Muscle layer of colon (tissue), 2 donors: ENCODE results near the gene GARS1.
"Not testable (repeated sequence)": the region's sequence is repeated elsewhere in the genome, so short reads cannot be mapped to it uniquely, and the experiment has no call there.

Source experiments
- H3K27ac ChIP-seq: one replicate; pipeline ENCODE4 v1.7.0; 2013; ENCODE audit warnings: low read depth, mild to moderate bottlenecking, low read length, moderate library complexity
- H3K27me3 ChIP-seq, 2 donors: one replicate each; pipeline ENCODE4 v1.7.0; 2013; ENCODE audit warnings: low read length in 2 of 2, mild to moderate bottlenecking in 2 of 2; ENCODE audit not compliant: insufficient read depth in 2 of 2, control insufficient read depth in 1 of 2
- H3K36me3 ChIP-seq: one replicate; pipeline ENCODE4 v1.7.0; 2013; ENCODE audit warnings: mild to moderate bottlenecking, low read length; ENCODE audit not compliant: insufficient read depth
- H3K4me1 ChIP-seq: one replicate; pipeline ENCODE4 v1.7.0; 2013; ENCODE audit warnings: mild to moderate bottlenecking, low read length; ENCODE audit not compliant: insufficient read depth
- H3K4me3 ChIP-seq, 2 donors: one replicate each; pipeline ENCODE4 v1.7.0; 2013; ENCODE audit warnings: low read length in 2 of 2, low read depth in 1 of 2, mild to moderate bottlenecking in 1 of 2, moderate library complexity in 1 of 2
- H3K9ac ChIP-seq: one replicate; pipeline ENCODE4 v1.7.0; 2013; ENCODE audit warnings: low read length
- H3K9me3 ChIP-seq: one replicate; pipeline ENCODE4 v1.7.0; 2013; ENCODE audit warnings: mild to moderate bottlenecking, low read length
- donor health status: abdominal sarcoma.
- donor health status: Adenocarcinoma of cecum.

GARS1 gene

DNA sequence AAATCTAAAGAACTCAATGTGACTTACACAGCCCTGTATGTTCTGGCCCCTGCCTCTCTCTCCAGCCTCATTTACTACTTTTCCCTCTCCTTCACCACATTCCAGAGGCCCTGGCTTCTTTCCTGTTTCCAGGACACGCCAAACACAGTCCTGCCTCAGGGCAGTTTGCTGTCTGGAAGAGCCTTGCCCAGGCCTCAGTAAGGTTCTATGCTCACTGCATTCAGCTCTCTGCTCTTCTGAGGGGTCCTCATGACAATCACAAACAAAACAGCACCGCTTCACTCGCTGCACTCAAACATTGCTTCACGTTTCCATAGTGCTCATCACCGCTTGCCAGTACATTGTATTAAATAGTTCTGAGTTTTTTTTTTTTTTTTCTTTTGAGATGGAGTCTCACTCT, 35.1 kb upstream of the GARS1 start:
- no peaks in the 10 kb centered on the region for H3K9me3 ChIP-seq

DNA sequence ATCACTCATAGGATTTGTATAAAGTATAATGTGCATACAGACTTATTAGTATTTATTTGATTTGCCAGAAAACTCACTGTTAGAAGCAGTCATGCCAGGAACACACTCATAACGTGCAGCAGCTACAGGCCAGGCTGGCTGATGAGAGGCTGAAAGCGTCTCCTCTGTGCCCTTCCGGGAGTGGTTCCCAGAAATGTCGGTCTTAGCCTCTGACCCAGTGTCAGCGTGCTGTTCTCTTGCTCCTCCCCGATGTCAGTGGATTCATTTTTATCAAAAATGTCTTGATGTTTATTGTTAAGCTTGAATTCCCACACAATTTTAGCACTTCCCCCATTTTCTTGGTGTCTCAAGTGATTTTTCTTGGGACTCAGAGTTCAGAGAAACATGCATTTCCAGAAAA, 33.3 kb upstream of the GARS1 start:
- Histone ChIP-seq H3K9ac (no peak overlapping the region), H3K4me3 (no peak overlapping the region), H3K9me3 (no peaks in the 10 kb centered on the region), H3K27me3 (no peaks in the 10 kb centered on the region), H3K36me3 (peaks cover 10% of the 10 kb centered on the region), H3K27ac (no peak overlapping the region), H3K4me1 (no peaks in the 10 kb centered on the region)

More for the DNA sequence above, 35.1 kb upstream of the GARS1 start:
- Histone ChIP-seq H3K27ac (no peak overlapping the region), H3K4me1 (no peaks in the 10 kb centered on the region), H3K36me3 (peaks cover 5% of the 10 kb centered on the region), H3K4me3 (no peak overlapping the region), H3K9ac (no peak overlapping the region), H3K27me3 (no peaks in the 10 kb centered on the region)

DNA sequence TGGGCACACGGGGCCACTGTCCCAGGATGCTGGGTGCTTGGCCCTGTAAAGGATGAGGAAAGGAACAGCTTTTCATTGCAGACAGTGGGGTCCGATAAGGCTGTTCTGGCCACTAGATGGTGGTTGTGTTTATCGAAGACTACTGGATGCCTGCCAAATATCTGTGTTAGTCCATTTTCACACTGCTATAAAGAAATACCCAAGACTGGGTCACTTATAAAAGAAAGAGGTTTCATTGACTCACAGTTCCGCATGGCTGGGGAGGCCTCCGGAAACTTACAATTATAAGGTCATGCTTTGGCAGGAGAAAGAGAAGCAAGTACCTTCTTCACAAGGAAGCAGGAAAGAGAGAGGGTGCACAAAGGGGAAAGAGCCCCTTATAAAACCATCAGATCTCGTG, 32.2 kb upstream of the GARS1 start:
- Histone ChIP-seq H3K27me3 (no peaks in the 10 kb centered on the region), H3K9me3 (no peaks in the 10 kb centered on the region), H3K4me1 (no peaks in the 10 kb centered on the region), H3K27ac (no peak overlapping the region), H3K4me3 (no peak overlapping the region), H3K36me3 (peaks cover 17% of the 10 kb centered on the region), H3K9ac (no peak overlapping the region)

DNA sequence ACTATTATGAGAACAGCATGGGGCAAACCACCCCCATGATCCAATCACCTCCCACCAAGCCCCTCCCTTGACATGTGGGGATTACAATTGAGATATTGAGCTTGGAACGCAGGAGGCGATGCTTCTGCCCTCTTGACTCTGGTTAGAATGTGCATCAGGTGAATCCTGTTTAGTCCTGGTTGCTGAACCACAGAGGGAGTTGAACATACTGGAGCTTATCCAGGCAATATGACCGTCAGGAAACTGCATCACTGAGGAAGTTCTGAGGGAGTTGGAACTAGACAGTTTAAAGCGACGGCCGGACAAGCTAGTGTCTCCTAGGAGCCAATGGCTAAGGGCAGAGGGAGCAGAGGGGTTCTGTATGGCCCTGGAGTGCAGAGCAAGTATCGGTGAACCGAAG, 31.8 kb upstream of the GARS1 start:
- H3K27ac ChIP-seq = no peak overlapping the region
- no peaks in the 10 kb centered on the region for H3K4me1 ChIP-seq
- peaks cover 21% of the 10 kb centered on the region for H3K36me3 ChIP-seq
- H3K9me3 ChIP-seq = no peaks in the 10 kb centered on the region
- H3K27me3 ChIP-seq = no peaks in the 10 kb centered on the region
- no peak overlapping the region for H3K9ac ChIP-seq
- no peak overlapping the region for H3K4me3 ChIP-seq

DNA sequence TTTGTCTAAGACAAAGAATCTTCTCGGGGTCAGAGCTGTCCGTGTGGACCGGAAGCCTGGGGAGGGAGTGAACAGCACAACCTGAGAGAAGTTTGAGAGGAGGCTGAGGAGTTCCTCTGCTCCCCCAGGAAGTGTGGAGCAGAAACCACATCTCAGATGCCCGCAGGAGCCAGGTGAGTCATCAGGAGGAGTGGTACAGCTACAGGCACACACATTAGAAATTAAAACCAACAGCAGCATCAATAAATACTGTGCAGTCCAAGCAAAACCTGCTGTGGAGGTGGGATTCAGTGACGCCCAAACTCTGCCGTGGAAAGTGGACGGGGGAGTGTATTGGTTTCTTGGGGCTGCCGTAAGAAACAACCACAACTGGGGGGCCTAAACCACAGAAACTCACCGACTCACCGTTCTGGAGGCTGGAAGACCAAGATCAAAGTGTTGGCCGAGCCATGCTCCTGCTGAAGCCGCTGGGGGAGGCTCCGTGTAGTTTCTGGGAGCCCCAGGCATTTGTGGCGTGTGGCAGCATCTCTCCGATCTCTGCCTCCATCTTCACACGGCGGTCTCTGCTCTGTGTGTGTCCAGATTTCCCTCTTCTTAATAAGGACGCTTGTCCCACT, 31.2 kb upstream of the GARS1 start:
- Histone ChIP-seq H3K9me3 (no peaks in the 10 kb centered on the region), H3K4me3 (no peak overlapping the region), H3K36me3 (peaks cover 27% of the 10 kb centered on the region), H3K4me1 (no peaks in the 10 kb centered on the region), H3K27ac (no peak overlapping the region), H3K9ac (no peak overlapping the region), H3K27me3 (no peaks in the 10 kb centered on the region)

DNA sequence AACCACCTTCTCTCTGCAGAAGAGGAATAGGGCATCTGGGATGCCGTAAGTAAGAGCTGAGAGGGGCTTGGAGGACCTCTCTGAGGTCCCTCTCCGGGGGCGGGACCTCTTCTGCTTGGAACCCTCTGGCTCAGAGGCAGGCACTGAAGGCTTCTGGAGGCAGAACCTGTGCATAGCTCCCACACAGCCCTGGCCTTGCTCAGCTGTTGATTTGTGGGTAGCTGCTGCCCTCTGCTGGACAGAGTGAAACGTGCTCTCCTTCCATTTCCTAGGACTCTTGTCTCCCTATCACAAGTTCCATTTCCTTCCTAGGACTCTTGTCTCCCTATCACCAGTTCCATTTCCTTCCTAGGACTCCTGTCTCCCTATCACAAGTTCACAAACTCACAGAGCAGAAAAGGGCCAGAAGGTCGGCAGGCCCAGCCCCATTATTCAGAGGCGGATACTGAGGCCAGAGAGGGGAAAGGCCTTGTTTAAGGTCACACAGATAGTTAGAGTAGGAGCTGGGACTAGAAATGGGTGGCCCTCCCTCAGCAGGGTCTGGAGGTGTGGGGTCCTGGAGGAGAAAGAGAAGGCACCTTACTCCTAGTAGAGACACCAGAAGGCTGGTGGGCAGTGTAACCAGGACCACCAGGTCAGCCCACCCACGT, 30.3 kb upstream of the GARS1 start:
- Histone ChIP-seq H3K9ac (no peak overlapping the region), H3K4me1 (no peaks in the 10 kb centered on the region), H3K27me3 (no peaks in the 10 kb centered on the region), H3K4me3 (no peak overlapping the region), H3K9me3 (no peaks in the 10 kb centered on the region), H3K27ac (no peak overlapping the region), H3K36me3 (peaks cover 28% of the 10 kb centered on the region)

DNA sequence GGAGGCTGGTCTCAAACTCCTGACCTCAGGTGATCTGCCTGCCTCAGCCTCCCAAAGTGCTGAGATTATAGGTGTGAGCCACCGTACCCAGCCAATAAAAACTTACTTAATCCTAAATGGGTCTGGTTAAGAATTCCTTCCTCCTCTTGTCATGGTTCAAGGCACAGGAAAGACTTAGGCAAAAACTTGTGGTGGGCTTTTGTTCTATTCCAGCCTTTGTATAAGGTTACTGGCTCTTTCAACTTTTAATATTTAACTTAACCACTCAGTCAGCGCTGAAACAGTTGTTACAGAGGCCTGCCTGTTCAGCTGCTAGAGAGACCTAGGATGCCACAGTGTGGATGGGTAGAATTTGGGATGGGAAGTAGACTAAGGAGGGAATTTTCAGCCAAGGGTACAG, 28.1 kb upstream of the GARS1 start:
- Histone ChIP-seq H3K9ac (no peak overlapping the region), H3K4me1 (no peaks in the 10 kb centered on the region), H3K36me3 (peaks cover 23% of the 10 kb centered on the region), H3K27me3 (no peaks in the 10 kb centered on the region), H3K4me3 (no peak overlapping the region), H3K27ac (no peak overlapping the region), H3K9me3 (no peaks in the 10 kb centered on the region)

DNA sequence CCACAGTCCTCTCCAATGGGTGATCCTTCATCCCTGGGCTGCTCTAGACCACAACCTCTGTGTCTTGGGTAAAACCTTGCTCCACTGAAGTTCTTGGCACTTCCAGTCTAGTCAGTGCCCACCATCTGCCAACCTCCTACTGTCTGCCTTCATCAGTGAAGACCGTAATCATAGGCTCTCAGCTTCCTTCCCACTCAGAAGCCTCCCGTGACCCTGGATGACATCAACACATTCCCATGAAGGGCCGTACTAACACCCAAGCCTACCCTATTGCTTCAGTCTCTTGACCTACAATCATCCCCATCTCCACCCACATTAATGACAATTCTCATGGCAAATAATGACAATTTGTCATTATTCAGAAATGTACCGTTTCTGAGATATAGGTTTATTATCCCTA, 27.6 kb upstream of the GARS1 start:
- no peak overlapping the region for H3K9ac ChIP-seq
- no peak overlapping the region for H3K27ac ChIP-seq
- no peaks in the 10 kb centered on the region for H3K4me1 ChIP-seq
- H3K9me3 ChIP-seq = no peaks in the 10 kb centered on the region
- H3K36me3 ChIP-seq = peaks cover 23% of the 10 kb centered on the region
- no peaks in the 10 kb centered on the region for H3K27me3 ChIP-seq
- no peak overlapping the region for H3K4me3 ChIP-seq

DNA sequence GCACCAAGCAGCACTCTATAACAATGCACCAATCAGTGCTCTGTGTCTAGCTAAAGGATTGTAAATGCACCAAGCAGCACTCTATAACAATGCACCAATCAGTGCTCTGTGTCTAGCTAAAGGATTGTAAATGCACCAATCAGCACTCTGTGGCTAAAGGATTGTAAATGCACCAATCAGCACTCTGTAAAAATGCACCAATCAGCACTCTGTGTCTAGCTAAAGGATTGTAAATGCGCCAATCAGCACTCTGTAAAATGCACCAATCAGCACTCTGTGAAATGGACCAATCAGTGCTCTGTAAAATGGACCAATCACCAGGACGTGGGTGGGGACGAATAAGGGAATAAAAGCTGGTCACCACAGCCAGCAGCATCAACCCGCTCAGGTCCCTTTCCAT, 24.4 kb upstream of the GARS1 start:
- not testable (repeated sequence) for H3K4me3 ChIP-seq, H3K9me3 ChIP-seq, H3K4me1 ChIP-seq, H3K9ac ChIP-seq, H3K27me3 ChIP-seq, H3K27ac ChIP-seq
- peaks cover 35% of the 10 kb centered on the region for H3K36me3 ChIP-seq

DNA sequence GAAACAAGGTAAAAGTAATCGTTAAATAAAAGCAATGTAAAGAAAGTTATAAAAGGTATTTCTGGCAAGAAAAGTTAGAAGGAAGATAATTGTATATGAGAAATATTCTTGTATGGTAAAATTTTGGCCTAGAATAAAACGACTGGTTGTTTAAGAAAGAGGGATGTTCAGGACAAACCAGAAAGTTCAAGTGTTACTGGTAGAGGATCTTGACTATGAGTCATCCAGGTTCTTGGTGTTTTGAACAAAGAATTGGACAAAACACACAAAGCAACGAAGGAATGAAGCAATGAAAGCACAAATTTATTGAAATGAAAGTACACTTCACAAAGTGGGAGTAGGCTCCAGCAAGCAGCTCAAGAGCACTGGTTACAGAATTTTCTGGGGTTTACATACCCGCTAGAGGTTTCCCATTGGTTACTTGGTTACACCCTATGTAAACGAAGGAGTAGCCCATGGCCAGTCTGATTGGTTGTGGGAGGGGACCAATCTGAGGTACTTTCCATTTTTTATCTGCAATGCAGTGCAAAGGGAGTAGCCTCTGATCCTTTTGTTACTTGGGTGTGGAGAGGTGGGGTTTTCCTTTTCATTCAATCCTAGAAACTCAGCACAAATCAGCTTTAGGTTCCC, 22.4 kb upstream of the GARS1 start:
- Histone ChIP-seq H3K4me1 (no peaks in the 10 kb centered on the region), H3K9me3 (no peaks in the 10 kb centered on the region), H3K36me3 (peaks cover 23% of the 10 kb centered on the region), H3K9ac (no peak overlapping the region), H3K27ac (no peak overlapping the region), H3K4me3 (no peak overlapping the region), H3K27me3 (no peaks in the 10 kb centered on the region)

DNA sequence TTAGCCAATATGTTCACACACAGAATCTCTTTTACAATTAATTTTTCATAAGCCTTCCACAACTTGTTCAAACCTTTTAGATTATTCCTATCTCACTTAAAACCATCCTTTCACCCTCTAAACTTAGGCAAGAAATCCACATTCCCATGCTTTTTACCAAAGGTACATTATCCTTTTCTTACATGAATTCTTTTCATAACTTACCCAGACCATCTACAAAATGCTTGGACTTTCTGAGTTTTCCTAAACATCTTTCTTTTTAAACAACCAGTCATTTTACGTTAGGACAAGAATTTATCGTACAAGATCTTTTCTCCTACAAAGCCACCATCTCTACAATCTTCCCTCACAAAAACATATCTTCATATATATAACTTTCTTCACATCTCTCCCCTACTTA, 18.8 kb upstream of the GARS1 start:
- no peak overlapping the region for H3K27ac ChIP-seq
- H3K36me3 ChIP-seq = peaks cover 25% of the 10 kb centered on the region
- H3K9ac ChIP-seq = no peak overlapping the region
- H3K27me3 ChIP-seq = no peaks in the 10 kb centered on the region
- H3K4me1 ChIP-seq = no peaks in the 10 kb centered on the region
- H3K9me3 ChIP-seq = no peaks in the 10 kb centered on the region
- no peak overlapping the region for H3K4me3 ChIP-seq

DNA sequence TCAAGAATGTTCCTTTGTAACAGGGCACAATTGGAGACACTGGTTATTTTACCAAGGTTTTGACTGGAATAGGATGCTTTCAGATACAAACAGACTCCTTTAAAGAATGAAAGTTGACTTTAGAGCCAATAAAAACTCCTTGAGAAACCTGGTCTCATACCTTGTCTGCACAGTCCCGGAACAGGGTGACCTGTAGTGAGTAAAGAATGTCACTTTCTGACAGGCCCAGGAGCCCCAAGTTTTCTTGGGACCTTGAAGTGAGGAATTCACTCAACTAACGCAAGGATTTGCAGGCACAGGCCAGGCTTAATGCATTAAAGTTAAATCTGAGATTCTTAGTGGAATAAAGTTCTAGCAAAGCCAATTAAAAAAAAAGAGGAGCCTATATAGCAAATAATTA, 11.5 kb upstream of the GARS1 start:
- Histone ChIP-seq H3K4me1 (no peaks in the 10 kb centered on the region), H3K4me3 (no peak overlapping the region), H3K36me3 (peaks cover 29% of the 10 kb centered on the region), H3K9me3 (no peaks in the 10 kb centered on the region), H3K27ac (no peak overlapping the region), H3K27me3 (no peaks in the 10 kb centered on the region), H3K9ac (no peak overlapping the region)
